ENCODE results near the gene MED16.

- TF ChIP-seq CTCF (IDR thresholded peaks at IDR 0.05; ENCODE audit: insufficient read depth, low read depth, low read length) (no peak), EZH2 (IDR thresholded peaks at IDR 0.05; ENCODE audit: insufficient read depth, low read length) (no peak)
These were observed 57.7 kb downstream of the MED16 start for GRCh38 chr19:835210-835810.

Measured in astrocyte (in vitro differentiated cells and primary cell).